Measurements from ENCODE around the gene HPCAL1. TPM values are rescaled to one million over a fixed set of nuclear protein-coding genes. Genes with fewer than 3 reads are reported as not detected.

The HPCAL1 gene
- total RNA-seq, 2 experiments from 2014 or later, result 61.6 to 63.6 TPM

Other genes with a start within 250 kb of the HPCAL1 start
- gene CYS1, start 222.5 kb upstream of the HPCAL1 start, total RNA-seq, result under 1 TPM; 0.15 to 0.17 TPM
- 100 to 1,000 TPM; 496 to 540 TPM for gene RRM2, start 180.2 kb upstream of the HPCAL1 start, total RNA-seq
- gene ODC1, start 145.4 kb downstream of the HPCAL1 start, total RNA-seq, result 10 to 100 TPM; 47.1 to 50.3 TPM

Measured in activated CD4-positive, alpha-beta T cell treated with anti-CD3 and anti-CD28 coated beads, Interleukin-2, amount 10 ng/mL, durations not matched to agents 7 days and 5 days (primary cell).